ENCODE results near the gene SCUBE3. TPM values are rescaled to one million over a fixed set of nuclear protein-coding genes. Genes with fewer than 3 reads are reported as not detected.

SCUBE3 gene
- total RNA-seq, 1 experiment from 2014 or later, result 0.05 TPM

GRCh38 chr6:35215665-35216411 is 2.1 kb downstream of the SCUBE3 start:
- Histone ChIP-seq H3K36me3 (ENCODE audit: control insufficient read depth in 1 of 2, insufficient read depth in 2 of 2, low read length in 2 of 2) (no peaks in the 10 kb centered on the region), H3K27me3 (ENCODE audit: insufficient read depth, low read length) (no peaks in the 10 kb centered on the region), H3K27ac (ENCODE audit: low read depth, low read length) (no peak overlapping the region), H3K9me2 (ENCODE audit: insufficient read depth) (no peaks in the 10 kb centered on the region), H3K79me2 (ENCODE audit: insufficient read depth, low read length) (no peaks in the 10 kb centered on the region), H2AFZ (ENCODE audit: low read depth, low read length, poor library complexity, severe bottlenecking) (no peak overlapping the region), H4K20me1 (ENCODE audit: insufficient read depth) (no peaks in the 10 kb centered on the region), H3K4me1 (ENCODE audit: control insufficient read depth in 1 of 2, insufficient read depth in 2 of 2, low read length in 2 of 2) (no peaks in the 10 kb centered on the region; a peak in 1 of 4 replicates), H3K9ac (ENCODE audit: low read length) (no peak overlapping the region), H3K9me3 (ENCODE audit: control insufficient read depth in 1 of 2, insufficient read depth in 1 of 2, low read depth in 1 of 2, low read length in 2 of 2) (no peaks in the 10 kb centered on the region), H3K4me3 (replicated peaks in 1 of 2; ENCODE audit: low read depth in 1 of 2, low read length in 2 of 2) (no peak overlapping the region), H3K4me2 (ENCODE audit: low read length) (no peak overlapping the region)
- RAD21 ChIA-PET (ENCODE audit: low non-redundant PET in 1 of 2, low total read pairs in 2 of 2, uncharacterized antibody in 2 of 2, unreplicated experiment in 2 of 2), result no interaction called here
- no peak for TF ChIP-seq EZH2 (IDR thresholded peaks at IDR 0.05)
- TF ChIP-seq SIN3A (IDR thresholded peaks at IDR 0.05; ENCODE audit: low read depth), result no peak
- no peak for TF ChIP-seq ZBTB33 (IDR thresholded peaks at IDR 0.05; ENCODE audit: extremely low read depth, insufficient replicate concordance, low read length)
- TF ChIP-seq FOSL1 (IDR thresholded peaks at IDR 0.05; ENCODE audit: low read depth), result no peak
- no peak for TF ChIP-seq CEBPB (IDR thresholded peaks at IDR 0.05; ENCODE audit: low read depth)
- TF ChIP-seq EGR1 (IDR thresholded peaks at IDR 0.05; ENCODE audit: low read depth), result no peak
- TF ChIP-seq JUND (IDR thresholded peaks at IDR 0.05), result no peak
- no peak for TF ChIP-seq CTCF (IDR thresholded peaks at IDR 0.05 in 2 of 3, conservative IDR thresholded peaks at IDR 0.05 in 1 of 3; ENCODE audit: borderline replicate concordance in 1 of 3, insufficient read depth in 1 of 3, low read depth in 2 of 3, low read length in 2 of 3)
- TF ChIP-seq YY1 (IDR thresholded peaks at IDR 0.05; ENCODE audit: extremely low read depth, insufficient replicate concordance, low read depth, low read length), result no peak
- TF ChIP-seq POLR2A (IDR thresholded peaks at IDR 0.05; ENCODE audit: borderline replicate concordance, extremely low read depth, insufficient read depth, insufficient read length), result no peak
- TF ChIP-seq POLR2AphosphoS5 (IDR thresholded peaks at IDR 0.05; ENCODE audit: low read depth, low read length), result no peak
- TF ChIP-seq RAD21 (IDR thresholded peaks at IDR 0.05; ENCODE audit: low read depth), result no peak
- TF ChIP-seq ATF3 (IDR thresholded peaks at IDR 0.05), result no peak
- no peak for TF ChIP-seq ZNF274 (IDR thresholded peaks at IDR 0.05; ENCODE audit: low read depth, low read length)
- TF ChIP-seq ELF1 (IDR thresholded peaks at IDR 0.05; ENCODE audit: borderline replicate concordance, low read depth), result no peak
- TF ChIP-seq CBX3 (IDR thresholded peaks at IDR 0.05; ENCODE audit: low read depth), result no peak
- TF ChIP-seq ZFX (IDR thresholded peaks at IDR 0.05), result no peak
- intact Hi-C loops (cut with micrococcal nuclease), result no loop called here
- CTCF ChIA-PET, result interaction anchor here (0.9 to 2.9 kb wide), 2 partner anchors 10 to 76 kb away, joined by 3 to 13 read pairs; no protein-coding TSS in a partner anchor
- DNase-seq (ENCODE audit: low read depth, low spot score), result no peak
- no peak for ATAC-seq
- POLR2A ChIA-PET, result no interaction called here
- no TSS peak for BruUV-seq (replicated peaks)

Measured in HCT116 (cell line).